PC-3 (cell line): Measurements from ENCODE around the gene OR2T33.
"Not testable (repeated sequence)": the region's sequence is repeated elsewhere in the genome, so short reads cannot be mapped to it uniquely, and the experiment has no call there.

ENCODE experiments used
- CTCF ChIP-seq: fragments of 300-600 bp; sonication (generic); conservative IDR thresholded peaks from 2 replicates; pipeline ENCODE4 v1.5.1; 2017; ENCODE audit warnings: antibody characterized with exemption, low read depth, mild to moderate bottlenecking, low read length
- EZH2phosphoT487 ChIP-seq: fragments of 300-600 bp; sonication (generic); IDR thresholded peaks from 2 replicates; pipeline ENCODE4 v1.6.1; 2018; ENCODE audit warnings: mild to moderate bottlenecking, antibody characterized with exemption, low read length, borderline replicate concordance

GRCh38 chr1:248273225-248273624, 4.6 kb downstream of the OR2T33 start:
- not testable (repeated sequence) for TF ChIP-seq CTCF, EZH2phosphoT487
